Eye (tissue), 1 donor: Measurements from ENCODE around the gene TFB2M.

Experiments used
- DNase-seq: peaks from one replicate; pipeline ENCODE4 v3.0.0-alpha.2; 2015

The TFB2M gene

GRCh38 chr1:246550402-246550801, 15.7 kb downstream of the TFB2M start:
- DNase-seq = no peak

- DNase-seq = no peak
Observed at GRCh38 chr1:246549665-246550064, 16.4 kb downstream of the TFB2M start.

- no peak for DNase-seq
Observed at GRCh38 chr1:246544001-246544400, 22.1 kb downstream of the TFB2M start.

GRCh38 chr1:246540738-246541491, 25.1 kb downstream of the TFB2M start:
- no peak for DNase-seq

GRCh38 chr1:246537887-246538286, 28.2 kb downstream of the TFB2M start:
- DNase-seq = no peak

GRCh38 chr1:246537441-246537840, 28.6 kb downstream of the TFB2M start:
- no peak for DNase-seq

- no peak for DNase-seq
Observed at GRCh38 chr1:246534114-246534513, 31.9 kb downstream of the TFB2M start.

GRCh38 chr1:246533371-246533905, 32.6 kb downstream of the TFB2M start:
- no peak for DNase-seq

- DNase-seq = no peak
Observed at GRCh38 chr1:246532519-246532918, 33.5 kb downstream of the TFB2M start.

- DNase-seq = no peak
Observed at GRCh38 chr1:246530482-246530881, 35.6 kb downstream of the TFB2M start.

GRCh38 chr1:246528933-246529731, 36.9 kb downstream of the TFB2M start:
- no peak for DNase-seq

- DNase-seq = no peak
Observed at GRCh38 chr1:246527402-246528088, 38.5 kb downstream of the TFB2M start.

- DNase-seq = no peak
Observed at GRCh38 chr1:246526915-246527314, 39.1 kb downstream of the TFB2M start.

- no peak for DNase-seq
Observed at GRCh38 chr1:246526380-246526779, 39.7 kb downstream of the TFB2M start.

GRCh38 chr1:246519514-246519913, 46.5 kb downstream of the TFB2M start:
- DNase-seq = no peak

- DNase-seq = no peak
Observed at GRCh38 chr1:246518456-246519205, 47.4 kb downstream of the TFB2M start.

GRCh38 chr1:246517391-246517790, 48.7 kb downstream of the TFB2M start:
- DNase-seq = no peak

- DNase-seq = no peak
Observed at GRCh38 chr1:246516126-246516525, 49.9 kb downstream of the TFB2M start.

GRCh38 chr1:246515390-246516005, 50.6 kb downstream of the TFB2M start:
- no peak for DNase-seq

- DNase-seq = no peak
Observed at GRCh38 chr1:246513619-246514343, 52.3 kb downstream of the TFB2M start.

GRCh38 chr1:246513041-246513440, 53.0 kb downstream of the TFB2M start:
- no peak for DNase-seq
